DMS 273 treated with DMSO at 0.1 percent for 48 hours (cell line): ENCODE measurements around the gene ZNF423.

Source experiments
- DNase-seq: peaks from one replicate; lab custom pipeline; 2025; lab: John Stamatoyannopoulos, UW

Gene ZNF423

GRCh38 chr16:49530427-49530970, 325.4 kb downstream of the ZNF423 start:
- DNase-seq: no peak

- no peak for DNase-seq
Measured at GRCh38 chr16:49529411-49530045, 326.4 kb downstream of the ZNF423 start.

- DNase-seq: no peak
Measured at GRCh38 chr16:49528866-49529288, 327.0 kb downstream of the ZNF423 start.

- no peak for DNase-seq
Measured at GRCh38 chr16:49528060-49528865, 327.6 kb downstream of the ZNF423 start.

GRCh38 chr16:49527611-49528010, 328.3 kb downstream of the ZNF423 start:
- DNase-seq: no peak

- DNase-seq: no peak
Measured at GRCh38 chr16:49526860-49527365, 329.0 kb downstream of the ZNF423 start.

GRCh38 chr16:49524947-49525315, 331.0 kb downstream of the ZNF423 start:
- no peak for DNase-seq

GRCh38 chr16:49524216-49524946, 331.5 kb downstream of the ZNF423 start:
- peak; percentile 92 for DNase-seq

- no peak for DNase-seq
Measured at GRCh38 chr16:49523435-49524159, 332.3 kb downstream of the ZNF423 start.

GRCh38 chr16:49521734-49522325, 334.1 kb downstream of the ZNF423 start:
- peak; percentile 33 for DNase-seq

- no peak for DNase-seq
Measured at GRCh38 chr16:49520492-49521038, 335.3 kb downstream of the ZNF423 start.

GRCh38 chr16:49519741-49520140, 336.2 kb downstream of the ZNF423 start:
- DNase-seq: no peak

- no peak for DNase-seq
Measured at GRCh38 chr16:49519008-49519656, 336.8 kb downstream of the ZNF423 start.

GRCh38 chr16:49516382-49517036, 339.4 kb downstream of the ZNF423 start:
- no peak for DNase-seq

- no peak for DNase-seq
Measured at GRCh38 chr16:49515861-49516260, 340.1 kb downstream of the ZNF423 start.

GRCh38 chr16:49515016-49515565, 340.8 kb downstream of the ZNF423 start:
- DNase-seq: no peak

- no peak for DNase-seq
Measured at GRCh38 chr16:49514073-49514980, 341.6 kb downstream of the ZNF423 start.

GRCh38 chr16:49513040-49513439, 342.9 kb downstream of the ZNF423 start:
- DNase-seq: peak; percentile 38
